GM21737 (cell line): ENCODE measurements around the gene LIPE.
"Not testable (repeated sequence)": the region's sequence is repeated elsewhere in the genome, so short reads cannot be mapped to it uniquely, and the experiment has no call there.

Experiments used
- ATAC-seq: cut with Tn5 transposase; IDR thresholded peaks from one replicate; pipeline ENCODE4 v1.9.1; 2021; ENCODE audit warnings: mild to moderate bottlenecking, moderate library complexity; ENCODE audit not compliant: unreplicated experiment

Gene LIPE

GRCh38 chr19:42427313-42427712 lies at the start of gene LIPE:
TSS of gene LIPE (minus strand) at chr19:42427388. CDS start at chr19:42427149, 239 bp downstream.
- no peak for ATAC-seq

DNA sequence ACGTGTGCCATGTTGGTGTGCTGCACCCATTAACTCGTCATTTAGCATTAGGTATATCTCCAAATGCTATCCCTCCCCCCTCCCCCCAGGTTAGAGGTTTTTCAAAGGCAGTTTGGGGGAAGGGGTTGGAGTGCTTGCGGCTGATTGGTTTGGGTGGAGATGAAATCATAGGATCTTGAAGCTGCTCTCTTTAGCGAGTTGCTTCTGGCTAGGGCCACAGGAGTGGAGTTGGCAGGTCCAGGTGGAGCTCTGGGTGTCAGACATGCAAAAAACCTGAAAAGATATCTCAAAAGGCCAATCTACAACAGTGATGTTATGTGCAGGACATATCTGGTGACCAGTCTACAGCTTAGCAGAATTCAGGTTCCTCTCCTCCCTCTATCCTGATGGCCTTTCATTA lies 48.2 kb upstream of the LIPE start:
- no peak for ATAC-seq

DNA sequence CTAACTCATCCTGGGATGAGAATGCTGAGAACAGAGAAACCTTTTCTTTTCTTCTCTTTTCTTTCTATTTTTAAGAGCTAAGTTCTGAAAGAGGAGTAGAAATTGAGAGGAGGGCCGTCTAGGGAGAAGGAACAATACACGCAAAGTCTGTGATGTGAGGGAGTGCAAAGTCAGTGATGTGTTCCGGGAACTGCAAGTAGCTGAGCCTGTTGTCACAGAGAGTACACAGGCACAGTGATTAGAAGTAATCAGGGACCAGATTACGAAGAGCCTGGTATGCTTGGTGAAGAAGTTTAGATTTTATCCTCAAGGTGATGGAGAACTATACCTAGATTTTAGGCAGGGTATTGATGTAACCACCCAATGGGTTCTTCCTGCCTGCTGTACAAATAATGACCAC lies 47.6 kb upstream of the LIPE start:
- no peak for ATAC-seq

- ATAC-seq = no peak
These were observed 46.5 kb upstream of the LIPE start for GRCh38 chr19:42473686-42474085.

DNA sequence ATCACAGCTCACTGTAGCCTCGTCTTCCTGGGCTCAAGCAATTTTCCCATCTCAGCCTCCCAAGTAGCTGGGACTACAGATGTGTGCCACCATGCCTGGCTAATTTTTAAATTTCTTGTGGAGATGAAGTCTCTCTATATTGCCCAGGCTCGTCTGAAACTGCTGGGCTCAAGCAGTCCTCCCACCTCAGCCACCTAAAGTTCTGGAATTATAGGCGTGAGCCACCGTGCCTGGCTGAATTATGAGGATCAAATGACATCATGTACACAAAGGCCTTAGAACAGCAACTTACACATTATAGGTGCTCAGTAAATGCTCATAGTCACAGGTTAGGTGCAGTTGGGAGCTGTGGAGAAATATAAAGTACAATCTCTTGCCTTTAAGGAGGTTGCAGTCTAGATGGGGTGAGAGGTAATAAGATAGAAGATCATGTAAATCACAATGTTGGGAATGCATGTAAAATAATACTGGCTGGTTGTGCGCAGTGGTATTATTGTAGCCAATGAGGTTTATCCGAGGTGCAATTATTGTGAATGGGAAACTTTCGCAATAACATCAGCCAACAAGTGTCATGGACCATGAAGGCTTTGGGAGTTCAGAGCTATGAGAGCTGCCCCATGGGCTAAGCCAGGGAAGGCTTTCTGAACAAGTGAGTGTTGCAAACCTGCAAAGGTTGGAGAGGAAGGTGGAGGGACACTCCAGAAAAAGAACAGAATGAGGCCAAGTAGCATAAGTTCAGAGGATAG lies 45.4 kb upstream of the LIPE start:
- no peak for ATAC-seq

DNA sequence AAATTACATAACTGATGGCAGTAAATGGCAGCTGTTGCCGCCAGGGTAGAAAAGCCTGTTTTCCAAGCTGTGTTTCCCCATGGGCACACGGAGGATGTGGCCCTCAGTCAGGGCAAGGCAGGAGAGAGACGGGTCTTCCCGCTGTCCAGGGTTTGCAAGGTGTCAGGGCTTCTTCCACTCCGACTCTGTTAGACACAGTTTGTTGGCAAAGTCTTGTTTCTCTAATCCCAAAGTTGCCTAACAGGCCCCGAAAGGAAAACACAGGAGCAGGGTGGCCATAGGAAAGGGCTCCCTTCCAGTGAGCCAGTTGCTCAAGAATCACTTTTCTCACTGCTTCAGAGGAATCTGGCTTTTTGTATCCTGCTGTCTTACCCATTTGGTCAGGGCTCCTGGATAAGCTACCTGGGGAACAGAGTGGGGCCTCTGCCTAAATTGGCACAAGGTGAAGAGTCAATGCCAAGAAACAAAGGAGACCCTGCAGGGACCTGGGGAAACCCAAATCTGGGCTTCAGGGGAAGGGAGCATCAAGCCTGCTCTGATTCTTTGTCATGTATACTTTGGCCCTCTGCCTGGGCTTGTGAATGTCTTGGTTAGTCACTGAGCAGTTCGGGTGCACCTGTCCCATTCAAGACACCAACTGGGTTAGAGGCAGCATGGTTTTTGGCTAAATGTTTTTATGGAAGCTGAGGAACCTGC lies 44.5 kb upstream of the LIPE start:
- ATAC-seq = no peak

DNA sequence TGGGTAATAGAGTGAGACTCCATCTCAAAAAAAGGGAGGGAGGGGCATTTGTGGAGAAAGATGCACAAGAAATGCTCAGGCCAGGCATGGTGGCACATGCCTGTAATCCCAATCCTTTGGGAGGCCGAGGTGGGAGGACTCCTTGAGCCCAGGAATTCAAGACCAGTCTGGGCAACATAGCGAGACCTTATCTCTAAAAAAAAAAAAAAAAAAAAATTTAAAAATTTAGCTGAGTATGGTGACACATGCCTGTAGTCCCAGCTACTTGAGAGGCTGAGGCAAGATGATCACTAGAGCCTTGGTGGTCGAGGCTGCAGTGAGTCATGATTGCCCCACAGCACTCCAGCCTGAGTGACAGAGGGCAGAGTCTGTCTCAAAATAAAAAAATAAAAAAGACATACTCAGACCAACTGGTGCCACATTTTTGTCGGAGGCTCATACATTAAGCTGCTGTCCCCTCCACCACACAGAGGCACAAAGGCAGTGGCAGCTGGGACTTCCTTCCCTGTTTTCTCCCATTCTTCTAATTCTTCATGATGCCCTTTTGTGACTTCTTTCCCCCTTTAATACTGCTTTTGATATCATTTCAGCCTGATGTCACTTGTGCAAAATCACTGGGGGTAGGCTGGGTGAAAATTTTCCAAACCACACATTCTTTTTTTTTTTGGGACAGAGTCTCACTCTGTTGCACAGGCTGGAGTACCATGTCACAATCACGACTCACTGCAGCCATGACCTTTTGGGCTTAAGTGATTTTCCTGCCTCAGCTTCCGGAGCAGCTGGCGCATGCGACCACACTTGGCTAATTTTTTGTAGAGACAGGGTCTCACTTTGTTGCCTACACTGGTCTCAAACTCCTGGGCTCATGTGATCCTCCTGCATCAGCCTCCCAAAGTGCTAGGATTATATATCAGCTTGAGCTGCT lies 42.4 kb upstream of the LIPE start:
- no peak for ATAC-seq

DNA sequence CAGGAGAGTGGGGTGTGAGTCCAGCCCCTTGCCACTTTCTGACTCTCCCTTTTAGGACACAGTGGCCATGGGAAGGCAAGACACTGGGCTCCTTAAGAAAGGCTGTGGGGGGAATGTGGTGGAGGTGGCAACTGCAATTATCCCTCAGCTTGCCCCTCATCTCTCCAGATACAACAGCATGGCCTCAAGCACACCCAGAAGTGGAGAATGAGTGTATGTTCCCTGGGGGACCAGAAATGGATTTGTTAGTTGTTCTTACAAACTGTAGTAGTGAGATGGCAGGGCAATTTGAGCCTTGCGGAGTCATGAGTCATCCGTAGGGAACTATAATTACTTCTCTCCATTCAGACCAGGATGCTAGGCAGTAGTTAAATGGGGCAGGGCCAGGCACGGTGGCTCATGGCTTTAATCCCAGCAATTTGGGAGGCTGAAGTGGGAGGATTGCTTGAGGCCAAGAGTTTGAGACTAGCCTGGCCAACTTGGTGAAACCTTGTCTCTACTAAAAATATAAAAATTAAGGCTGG lies 41.1 kb upstream of the LIPE start:
- ATAC-seq = no peak

DNA sequence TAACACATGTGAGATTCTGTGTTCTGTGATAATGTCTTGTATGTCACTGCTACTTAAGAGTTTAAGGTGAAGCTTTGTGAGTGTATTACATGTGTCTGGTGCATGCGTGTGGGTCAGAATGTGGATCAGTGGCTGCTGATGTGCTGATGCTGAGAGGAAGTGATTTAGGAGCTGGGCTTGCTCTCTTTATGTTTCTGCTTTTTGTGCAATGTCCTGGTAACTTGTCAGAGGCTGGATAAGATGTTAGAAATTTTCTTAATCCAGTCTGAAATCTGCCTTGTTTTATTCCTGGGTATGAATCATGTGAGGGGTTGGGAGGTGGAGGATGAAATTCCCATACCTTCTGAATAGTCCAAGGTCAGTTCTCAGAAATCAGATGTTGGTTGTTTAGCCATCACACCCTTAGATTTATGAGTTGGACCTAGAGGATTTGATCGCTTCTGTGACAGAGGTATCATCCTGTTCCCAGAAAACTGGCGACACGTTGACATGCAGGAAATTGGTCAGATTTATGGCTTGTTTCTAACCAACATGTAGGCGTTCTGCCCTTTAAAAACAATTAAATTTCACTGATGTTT lies 40.1 kb upstream of the LIPE start:
- no peak for ATAC-seq

GRCh38 chr19:42466521-42467182 lies 39.5 kb upstream of the LIPE start:
- no peak for ATAC-seq

DNA sequence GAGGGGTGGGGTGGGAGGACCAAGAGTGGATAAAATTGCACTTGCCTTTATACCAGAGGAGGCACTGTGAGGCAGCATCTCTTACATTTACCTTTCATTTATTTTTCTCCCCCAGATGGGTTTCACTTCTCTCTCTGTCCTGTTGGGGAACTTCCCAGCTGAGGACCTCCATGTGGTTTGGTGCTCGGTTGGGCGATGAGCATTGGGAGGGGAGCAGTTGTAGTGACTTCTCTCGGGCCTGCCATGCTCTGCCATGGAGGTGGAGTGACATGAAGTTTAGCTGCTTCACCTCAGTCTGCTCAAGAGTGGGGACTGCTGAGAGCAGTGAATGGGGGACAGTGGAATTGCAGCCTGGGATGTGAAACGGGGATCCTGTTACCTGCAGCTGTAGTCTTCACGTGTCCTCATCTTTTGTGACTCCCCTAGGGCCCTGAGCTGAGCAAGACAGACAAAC lies 38.7 kb upstream of the LIPE start:
- no peak for ATAC-seq

GRCh38 chr19:42461700-42462324 lies 34.6 kb upstream of the LIPE start:
- ATAC-seq = no peak

GRCh38 chr19:42461231-42461630 lies 34.0 kb upstream of the LIPE start:
- ATAC-seq = not testable (repeated sequence)

- no peak for ATAC-seq
These were observed 32.7 kb upstream of the LIPE start for GRCh38 chr19:42459926-42460325.

DNA sequence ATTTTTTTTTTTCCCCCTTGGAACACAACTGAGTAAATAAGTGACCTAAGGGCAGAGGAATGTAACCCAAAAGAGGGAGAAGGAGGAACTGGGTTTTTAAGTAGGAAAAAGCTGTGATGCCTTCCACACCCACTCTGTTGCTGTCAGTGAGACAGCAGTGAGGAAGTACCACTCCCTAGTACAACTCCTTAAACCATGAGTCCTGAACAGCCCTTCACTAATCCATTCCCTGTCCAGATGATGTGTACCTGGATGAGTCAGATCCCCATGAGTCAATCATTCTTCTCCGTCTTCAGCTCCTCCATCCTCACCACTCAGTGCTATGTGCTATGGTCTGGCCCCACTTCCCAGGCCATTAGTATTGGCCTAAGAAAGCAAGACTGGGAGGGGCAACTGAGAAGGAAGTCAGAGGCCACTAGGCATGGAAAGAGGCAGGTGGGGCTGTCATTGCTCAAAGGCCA lies 28.5 kb upstream of the LIPE start:
- no peak for ATAC-seq

DNA sequence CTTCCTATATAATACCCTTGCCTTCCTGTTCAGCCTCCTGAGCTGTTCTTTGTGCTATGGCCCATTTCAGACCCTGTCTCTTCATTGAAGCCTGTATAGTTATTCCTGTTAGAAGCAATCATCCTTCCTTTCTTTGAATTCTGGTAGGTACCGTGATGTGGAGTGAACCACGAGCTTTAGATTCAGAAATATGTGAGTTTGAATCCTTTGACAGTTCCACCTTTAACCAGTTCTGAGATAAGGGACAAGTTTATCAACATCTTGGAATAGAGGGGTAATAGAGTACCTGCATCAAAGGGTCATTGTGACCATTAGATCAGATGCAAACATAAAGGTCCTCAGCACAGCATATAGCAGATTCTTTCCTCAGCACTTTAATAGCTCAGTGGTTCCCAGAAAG lies 27.9 kb upstream of the LIPE start:
- ATAC-seq = no peak

- no peak for ATAC-seq
These were observed 25.4 kb upstream of the LIPE start for GRCh38 chr19:42452590-42452989.

GRCh38 chr19:42450314-42450934 lies 23.2 kb upstream of the LIPE start:
- no peak for ATAC-seq

- ATAC-seq = not testable (repeated sequence)
These were observed 21.1 kb upstream of the LIPE start for GRCh38 chr19:42448306-42448705.
